Measurements from ENCODE around the gene TLNRD1.
"Not testable (repeated sequence)": the region's sequence is repeated elsewhere in the genome, so short reads cannot be mapped to it uniquely, and the experiment has no call there.

The TLNRD1 gene

GRCh38 chr15:81000624-81001151 lies at the start of gene TLNRD1:
Gene TLNRD1, plus strand, starts transcription at chr15:81000923. Its CDS starts 1,349 bp downstream, at chr15:81002272.
- peak; percentile 95 for DNase-seq (ENCODE audit: low spot score)

- no peak for DNase-seq (ENCODE audit: low spot score)
These were observed 48.8 kb upstream of the TLNRD1 start for GRCh38 chr15:80951941-80952340.

GRCh38 chr15:80953001-80953952 lies 47.4 kb upstream of the TLNRD1 start:
- DNase-seq (ENCODE audit: low spot score) = no peak

- DNase-seq (ENCODE audit: low spot score) = no peak
These were observed 46.6 kb upstream of the TLNRD1 start for GRCh38 chr15:80953953-80954778.

- DNase-seq (ENCODE audit: low spot score) = peak; percentile 70
These were observed 44.9 kb upstream of the TLNRD1 start for GRCh38 chr15:80955571-80956452.

- DNase-seq (ENCODE audit: low spot score) = no peak
These were observed 43.2 kb upstream of the TLNRD1 start for GRCh38 chr15:80957556-80957955.

GRCh38 chr15:80957976-80958375 lies 42.7 kb upstream of the TLNRD1 start:
- DNase-seq (ENCODE audit: low spot score) = no peak

GRCh38 chr15:80958818-80959495 lies 41.8 kb upstream of the TLNRD1 start:
- DNase-seq (ENCODE audit: low spot score) = no peak

- not testable (repeated sequence) for DNase-seq (ENCODE audit: low spot score)
These were observed 35.3 kb upstream of the TLNRD1 start for GRCh38 chr15:80965454-80965853.

GRCh38 chr15:80966431-80967197 lies 34.1 kb upstream of the TLNRD1 start:
- no peak for DNase-seq (ENCODE audit: low spot score)

GRCh38 chr15:80967451-80967850 lies 33.3 kb upstream of the TLNRD1 start:
- DNase-seq (ENCODE audit: low spot score) = peak; percentile 92

GRCh38 chr15:80967991-80968510 lies 32.7 kb upstream of the TLNRD1 start:
- no peak for DNase-seq (ENCODE audit: low spot score)

- DNase-seq (ENCODE audit: low spot score) = no peak
These were observed 31.4 kb upstream of the TLNRD1 start for GRCh38 chr15:80969316-80969715.

GRCh38 chr15:80970018-80970657 lies 30.6 kb upstream of the TLNRD1 start:
- peak; percentile 80 for DNase-seq (ENCODE audit: low spot score)

- DNase-seq (ENCODE audit: low spot score) = no peak
These were observed 30.1 kb upstream of the TLNRD1 start for GRCh38 chr15:80970658-80971057.

- DNase-seq (ENCODE audit: low spot score) = no peak
These were observed 29.6 kb upstream of the TLNRD1 start for GRCh38 chr15:80971143-80971542.

- no peak for DNase-seq (ENCODE audit: low spot score)
These were observed 28.4 kb upstream of the TLNRD1 start for GRCh38 chr15:80972276-80972675.

GRCh38 chr15:80974914-80975313 lies 25.8 kb upstream of the TLNRD1 start:
- no peak for DNase-seq (ENCODE audit: low spot score)

GRCh38 chr15:80976851-80977250 lies 23.9 kb upstream of the TLNRD1 start:
- DNase-seq (ENCODE audit: low spot score) = no peak
